Nephron progenitor cell (in vitro differentiated cells): Measurements from ENCODE around the gene CDH1.
"Not testable (repeated sequence)": the region's sequence is repeated elsewhere in the genome, so short reads cannot be mapped to it uniquely, and the experiment has no call there.

Experiments
- DNase-seq: peaks from one replicate; pipeline ENCODE4 v3.0.0; 2021
- H3K27ac Mint-ChIP-seq: 2 replicates; pipeline ENCODE4 v1.8.0; 2021; ENCODE audit warnings: mild to moderate bottlenecking, moderate library complexity, mixed read lengths
- H3K27me3 Mint-ChIP-seq: 2 replicates; pipeline ENCODE4 v1.8.0; 2021; ENCODE audit warnings: mild to moderate bottlenecking, low read depth, mixed read lengths; ENCODE audit not compliant: poor library complexity
- H3K36me3 Mint-ChIP-seq: 2 replicates; pipeline ENCODE4 v1.8.0; 2021; ENCODE audit warnings: low read depth, mixed read lengths
- H3K4me1 Mint-ChIP-seq: 2 replicates; pipeline ENCODE4 v1.8.0; 2021; ENCODE audit warnings: mixed read lengths
- H3K4me3 Mint-ChIP-seq: 2 replicates; pipeline ENCODE4 v1.8.0; 2021; ENCODE audit warnings: mild to moderate bottlenecking, moderate library complexity, mixed read lengths
- H3K9me3 Mint-ChIP-seq: 2 replicates; pipeline ENCODE4 v1.8.0; 2021; ENCODE audit warnings: mild to moderate bottlenecking, moderate library complexity, mixed read lengths
- CTCF ChIP-seq: fragments of 200-600 bp; sonication (generic); IDR thresholded peaks from 2 replicates; pipeline ENCODE4 v1.5.0; 2021; ENCODE audit warnings: antibody characterized with exemption

Gene CDH1

GRCh38 chr16:68786685-68787418 lies 49.8 kb downstream of the CDH1 start:
- no peak for TF ChIP-seq CTCF
- no peaks in the 10 kb centered on the region for H3K36me3 Mint-ChIP-seq
- no peak overlapping the region for H3K4me3 Mint-ChIP-seq
- peaks cover 23% of the 10 kb centered on the region for H3K4me1 Mint-ChIP-seq
- DNase-seq, result no peak
- peaks cover 4% of the 10 kb centered on the region for H3K27me3 Mint-ChIP-seq
- H3K27ac Mint-ChIP-seq, result peak overlapping the region; percentile 13
- no peaks in the 10 kb centered on the region for H3K9me3 Mint-ChIP-seq

DNA sequence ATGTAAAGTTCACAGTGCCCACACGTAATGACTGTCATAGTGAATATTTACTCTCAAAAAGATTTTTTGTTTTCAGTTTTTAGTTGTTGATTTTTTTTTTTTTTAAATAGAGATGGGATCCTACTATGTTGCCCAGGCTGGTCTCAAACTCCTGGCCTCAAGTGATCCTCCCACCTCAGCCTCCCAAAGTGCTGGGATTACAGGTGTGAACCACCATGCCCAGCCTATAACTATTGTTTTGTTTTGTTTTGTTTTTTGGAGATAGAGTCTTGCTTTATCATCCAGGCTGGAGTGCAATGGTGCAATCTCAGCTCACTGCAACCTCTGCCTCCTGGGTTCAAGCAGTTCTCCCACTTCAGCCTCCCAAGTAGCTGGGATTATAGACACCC lies 50.3 kb downstream of the CDH1 start:
- peaks cover 23% of the 10 kb centered on the region for H3K4me1 Mint-ChIP-seq
- not testable (repeated sequence) for H3K36me3 Mint-ChIP-seq, H3K4me3 Mint-ChIP-seq, DNase-seq, H3K9me3 Mint-ChIP-seq, H3K27me3 Mint-ChIP-seq, H3K27ac Mint-ChIP-seq

- H3K4me3 Mint-ChIP-seq, result no peak overlapping the region
- H3K9me3 Mint-ChIP-seq, result no peaks in the 10 kb centered on the region
- peaks cover 26% of the 10 kb centered on the region for H3K4me1 Mint-ChIP-seq
- H3K27ac Mint-ChIP-seq, result peak overlapping the region; percentile 19
- TF ChIP-seq CTCF, result no peak
- no peaks in the 10 kb centered on the region for H3K36me3 Mint-ChIP-seq
- no peak for DNase-seq
- H3K27me3 Mint-ChIP-seq, result peaks cover 7% of the 10 kb centered on the region
These were observed 53.2 kb downstream of the CDH1 start for GRCh38 chr16:68790130-68790761.

GRCh38 chr16:68790944-68791343 lies 53.9 kb downstream of the CDH1 start:
- Mint-ChIP-seq H3K4me1 (peaks cover 26% of the 10 kb centered on the region), H3K36me3 (no peaks in the 10 kb centered on the region), H3K27ac (peak overlapping the region; percentile 19), H3K4me3 (no peak overlapping the region), H3K27me3 (peaks cover 7% of the 10 kb centered on the region), H3K9me3 (no peaks in the 10 kb centered on the region)
- DNase-seq, result no peak
- TF ChIP-seq CTCF, result no peak

DNA sequence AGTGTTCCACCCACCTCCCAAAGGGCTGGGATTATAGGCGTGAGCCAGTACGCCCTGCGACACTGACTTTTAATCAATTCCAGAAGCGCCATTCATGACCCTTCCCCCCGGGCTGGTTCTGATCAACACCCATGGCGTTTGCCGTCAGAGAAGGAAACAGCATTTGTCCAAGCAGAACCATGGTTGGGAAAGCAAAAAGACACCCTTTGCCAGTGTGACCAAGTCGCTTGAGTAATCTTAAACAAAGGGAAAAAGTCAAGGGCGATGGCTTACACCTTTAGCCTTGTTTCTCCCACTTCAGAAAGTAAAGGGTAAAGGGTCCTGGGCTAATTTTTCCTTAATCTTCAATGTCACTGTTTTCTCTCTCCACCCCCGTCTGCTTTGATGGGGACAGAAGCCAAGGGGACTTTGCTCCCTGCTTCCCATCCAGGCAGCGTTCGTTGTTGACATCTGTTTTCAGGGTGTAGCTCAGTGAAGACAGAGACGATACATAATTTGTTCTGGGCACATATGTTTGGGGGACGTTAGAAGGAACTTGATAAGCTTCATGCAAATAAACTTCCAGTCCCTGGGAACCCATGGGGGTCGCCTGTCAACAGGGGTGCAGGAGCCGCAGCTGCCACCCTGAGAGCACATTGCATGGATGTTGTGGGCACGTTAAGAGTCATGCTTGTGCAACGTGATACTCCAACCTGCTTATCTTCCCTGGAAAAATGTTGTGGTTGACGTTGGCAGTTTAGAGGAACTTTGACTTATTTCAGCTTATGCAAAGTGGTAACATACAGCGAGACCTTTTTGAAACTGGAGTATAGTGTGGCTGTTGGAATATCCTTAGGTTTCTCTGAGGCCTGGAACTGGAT lies 55.6 kb downstream of the CDH1 start:
- peaks cover 21% of the 10 kb centered on the region for H3K4me1 Mint-ChIP-seq
- peak overlapping the region; percentile 29 for H3K27ac Mint-ChIP-seq

More for the DNA sequence above, 55.6 kb downstream of the CDH1 start:
- Mint-ChIP-seq H3K9me3 (no peaks in the 10 kb centered on the region), H3K4me3 (no peak overlapping the region), H3K27me3 (peaks cover 3% of the 10 kb centered on the region), H3K36me3 (no peaks in the 10 kb centered on the region)
- no peak for DNase-seq
- TF ChIP-seq CTCF, result no peak
